Measurements from ENCODE around the gene THOC6. TPM values are rescaled to one million over a fixed set of nuclear protein-coding genes. Genes with fewer than 3 reads are reported as not detected.
A peak's percentile ranks its signal among the peaks of the same experiment; 100 is the strongest.

Gene THOC6
- total RNA-seq, 1 donor from 2014 or later: 17.0 TPM

DNA sequence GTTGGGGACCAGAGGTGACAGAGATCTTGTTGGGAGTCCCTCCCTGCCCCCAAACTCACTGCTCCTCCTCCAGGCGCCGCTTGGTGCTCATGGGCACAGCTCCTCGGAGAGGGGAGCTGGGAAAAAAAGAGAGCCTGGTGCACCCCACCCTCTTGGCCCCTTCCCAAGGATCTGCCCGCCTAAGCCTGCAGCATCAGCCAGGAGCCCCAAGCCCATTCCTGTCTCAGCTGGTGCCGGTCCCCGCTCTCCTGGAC, 493 bp upstream of the THOC6 start:
- TF ChIP-seq, protein P1, sequence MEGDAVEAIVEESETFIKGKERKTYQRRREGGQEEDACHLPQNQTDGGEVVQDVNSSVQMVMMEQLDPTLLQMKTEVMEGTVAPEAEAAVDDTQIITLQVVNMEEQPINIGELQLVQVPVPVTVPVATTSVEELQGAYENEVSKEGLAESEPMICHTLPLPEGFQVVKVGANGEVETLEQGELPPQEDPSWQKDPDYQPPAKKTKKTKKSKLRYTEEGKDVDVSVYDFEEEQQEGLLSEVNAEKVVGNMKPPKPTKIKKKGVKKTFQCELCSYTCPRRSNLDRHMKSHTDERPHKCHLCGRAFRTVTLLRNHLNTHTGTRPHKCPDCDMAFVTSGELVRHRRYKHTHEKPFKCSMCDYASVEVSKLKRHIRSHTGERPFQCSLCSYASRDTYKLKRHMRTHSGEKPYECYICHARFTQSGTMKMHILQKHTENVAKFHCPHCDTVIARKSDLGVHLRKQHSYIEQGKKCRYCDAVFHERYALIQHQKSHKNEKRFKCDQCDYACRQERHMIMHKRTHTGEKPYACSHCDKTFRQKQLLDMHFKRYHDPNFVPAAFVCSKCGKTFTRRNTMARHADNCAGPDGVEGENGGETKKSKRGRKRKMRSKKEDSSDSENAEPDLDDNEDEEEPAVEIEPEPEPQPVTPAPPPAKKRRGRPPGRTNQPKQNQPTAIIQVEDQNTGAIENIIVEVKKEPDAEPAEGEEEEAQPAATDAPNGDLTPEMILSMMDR (IDR thresholded peaks at IDR 0.05; ENCODE audit: insufficient read depth, low read length, poor library complexity, severe bottlenecking): no peak
- no peak for DNase-seq (ENCODE audit: low read depth)
- Histone ChIP-seq H3K36me3 (ENCODE audit: control insufficient read depth, insufficient read depth, low read length) (peaks cover 4% of the 10 kb centered on the region), H3K4me3 (ENCODE audit: low read depth, low read length) (peak overlapping the region; percentile 60), H3K27me3 (ENCODE audit: control insufficient read depth, insufficient read depth, low read length) (peaks cover under 1% of the 10 kb centered on the region)

DNA sequence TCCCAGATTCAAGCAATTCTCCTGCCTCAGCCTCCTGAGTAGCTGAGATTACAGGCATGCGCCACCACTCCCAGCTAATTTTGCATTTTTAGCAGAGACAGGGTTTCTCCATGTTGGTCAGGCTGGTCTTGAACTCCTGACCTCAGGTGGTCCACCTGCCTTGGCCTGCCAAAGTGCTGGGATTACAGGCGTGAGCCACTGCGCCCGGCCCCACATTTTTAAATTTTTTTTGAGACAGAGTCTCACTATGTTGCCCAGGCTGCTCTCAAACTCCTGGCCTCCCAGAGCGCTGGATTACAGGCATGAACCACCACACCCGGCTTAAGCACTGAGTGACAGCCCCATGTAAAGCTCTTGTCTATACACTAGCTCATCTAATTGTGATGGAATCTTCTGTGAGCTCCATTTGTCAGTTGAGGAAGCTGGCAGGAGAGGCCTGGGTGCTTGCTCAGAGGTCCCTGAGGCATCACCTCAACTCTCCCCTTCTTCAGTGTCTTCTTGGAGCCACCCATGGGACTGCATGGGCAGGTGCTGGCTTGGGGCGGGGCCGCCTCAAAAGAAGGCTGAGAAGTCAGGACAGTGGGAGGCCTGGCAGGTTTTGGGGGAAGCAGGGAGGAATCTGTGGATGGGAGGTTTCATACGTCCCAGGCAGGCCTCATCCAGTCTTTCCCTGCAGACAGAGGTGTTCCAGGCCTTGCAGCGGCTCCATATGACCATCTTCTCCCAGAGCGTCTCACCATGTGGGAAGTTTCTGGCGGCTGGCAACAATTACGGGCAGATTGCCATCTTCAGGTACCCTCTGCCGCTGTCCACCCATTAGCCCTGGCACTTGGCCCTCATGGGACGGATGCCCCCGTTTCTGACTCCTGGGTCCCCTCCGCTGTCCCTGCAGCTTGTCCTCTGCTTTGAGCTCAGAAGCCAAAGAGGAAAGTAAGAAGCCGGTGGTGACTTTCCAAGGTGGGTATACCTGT, 1.5 kb downstream of the THOC6 start:
- peaks cover 4% of the 10 kb centered on the region for H3K36me3 ChIP-seq (ENCODE audit: control insufficient read depth, insufficient read depth, low read length)
- TF ChIP-seq, protein P1 (IDR thresholded peaks at IDR 0.05; ENCODE audit: insufficient read depth, low read length, poor library complexity, severe bottlenecking): no peak
- H3K4me3 ChIP-seq (ENCODE audit: low read depth, low read length): no peak overlapping the region
- no peak for DNase-seq (ENCODE audit: low read depth)
- H3K27me3 ChIP-seq (ENCODE audit: control insufficient read depth, insufficient read depth, low read length): peaks cover 20% of the 10 kb centered on the region

DNA sequence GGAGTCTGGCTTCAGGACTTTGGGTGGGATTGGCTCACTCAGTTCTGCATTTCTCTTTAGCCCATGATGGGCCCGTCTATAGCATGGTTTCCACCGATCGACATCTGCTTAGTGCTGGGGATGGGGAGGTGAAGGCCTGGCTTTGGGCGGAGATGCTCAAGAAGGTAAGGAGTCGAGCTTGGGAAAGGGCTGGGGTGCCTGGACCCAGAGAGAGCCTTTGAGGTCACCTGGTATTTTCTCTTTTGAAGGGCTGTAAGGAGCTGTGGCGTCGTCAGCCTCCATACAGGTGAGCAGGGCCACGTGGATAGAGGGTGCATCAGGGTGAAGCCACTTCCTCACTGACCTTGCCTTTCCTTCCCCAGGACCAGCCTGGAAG, 2.2 kb downstream of the THOC6 start:
- H3K27me3 ChIP-seq (ENCODE audit: control insufficient read depth, insufficient read depth, low read length): peaks cover 27% of the 10 kb centered on the region
- H3K4me3 ChIP-seq (ENCODE audit: low read depth, low read length): no peak overlapping the region
- peaks cover 4% of the 10 kb centered on the region for H3K36me3 ChIP-seq (ENCODE audit: control insufficient read depth, insufficient read depth, low read length)
- TF ChIP-seq, protein P1 (IDR thresholded peaks at IDR 0.05; ENCODE audit: insufficient read depth, low read length, poor library complexity, severe bottlenecking): no peak
- no peak for DNase-seq (ENCODE audit: low read depth)

DNA sequence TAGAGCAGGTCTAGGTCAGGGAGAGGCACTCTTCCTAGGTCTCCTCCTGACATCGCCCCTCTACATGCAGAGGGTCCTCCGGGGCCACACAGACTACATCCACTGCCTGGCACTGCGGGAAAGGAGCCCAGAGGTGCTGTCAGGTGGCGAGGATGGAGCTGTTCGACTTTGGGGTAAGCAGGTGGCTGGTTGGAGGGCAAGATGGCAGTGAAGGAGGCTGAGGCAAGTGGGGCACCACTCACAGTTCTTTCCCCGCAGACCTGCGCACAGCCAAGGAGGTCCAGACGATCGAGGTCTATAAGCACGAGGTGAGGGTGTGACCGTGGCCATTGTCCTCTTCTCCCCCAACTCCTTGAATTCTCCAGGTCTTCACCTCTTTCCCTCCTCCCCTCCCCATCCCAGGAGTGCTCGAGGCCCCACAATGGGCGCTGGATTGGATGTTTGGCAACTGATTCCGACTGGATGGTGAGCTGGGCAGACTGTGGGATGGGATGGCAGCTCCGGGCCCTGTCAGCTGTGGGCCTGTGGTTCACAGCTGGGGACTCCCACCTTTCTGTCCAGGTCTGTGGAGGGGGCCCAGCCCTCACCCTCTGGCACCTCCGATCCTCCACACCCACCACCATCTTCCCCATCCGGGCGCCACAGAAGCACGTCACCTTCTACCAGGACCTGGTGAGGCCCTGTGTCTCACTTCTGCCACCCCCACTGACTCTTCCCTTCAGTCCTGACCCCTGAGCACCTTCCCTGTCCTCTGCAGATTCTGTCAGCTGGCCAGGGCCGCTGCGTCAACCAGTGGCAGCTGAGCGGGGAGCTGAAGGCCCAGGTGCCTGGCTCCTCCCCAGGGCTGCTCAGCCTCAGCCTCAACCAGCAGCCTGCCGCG, 3.0 kb downstream of the THOC6 start:
- Histone ChIP-seq H3K4me3 (ENCODE audit: low read depth, low read length) (no peak overlapping the region), H3K36me3 (ENCODE audit: control insufficient read depth, insufficient read depth, low read length) (peaks cover 4% of the 10 kb centered on the region), H3K27me3 (ENCODE audit: control insufficient read depth, insufficient read depth, low read length) (peaks cover 33% of the 10 kb centered on the region)
- no peak for DNase-seq (ENCODE audit: low read depth)
- TF ChIP-seq, protein P1 (IDR thresholded peaks at IDR 0.05; ENCODE audit: insufficient read depth, low read length, poor library complexity, severe bottlenecking): no peak

DNA sequence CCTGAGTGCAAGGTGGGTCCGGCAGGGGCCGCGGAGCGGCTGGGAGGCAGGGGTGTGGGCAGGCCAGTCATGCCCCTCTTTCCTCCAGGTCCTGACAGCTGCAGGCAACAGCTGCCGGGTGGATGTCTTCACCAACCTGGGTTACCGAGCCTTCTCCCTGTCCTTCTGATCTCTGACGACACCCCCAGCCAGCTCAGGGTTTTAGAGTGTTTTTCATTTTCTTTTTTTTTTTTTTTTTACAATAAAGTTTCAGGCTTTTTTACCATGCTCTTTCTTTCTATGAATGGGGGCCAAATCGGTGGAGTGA, 3.6 kb downstream of the THOC6 start:
- H3K4me3 ChIP-seq (ENCODE audit: low read depth, low read length): no peak overlapping the region
- DNase-seq (ENCODE audit: low read depth): no peak
- TF ChIP-seq, protein P1 (IDR thresholded peaks at IDR 0.05; ENCODE audit: insufficient read depth, low read length, poor library complexity, severe bottlenecking): no peak

More for the DNA sequence above, 3.6 kb downstream of the THOC6 start:
- H3K36me3 ChIP-seq (ENCODE audit: control insufficient read depth, insufficient read depth, low read length): peaks cover 4% of the 10 kb centered on the region
- peaks cover 38% of the 10 kb centered on the region for H3K27me3 ChIP-seq (ENCODE audit: control insufficient read depth, insufficient read depth, low read length)

Data from kidney epithelial cell (primary cell).